Mucosa of descending colon (tissue), 3 donors: ENCODE measurements around the gene C5AR2. TPM values are rescaled to one million over a fixed set of nuclear protein-coding genes. Genes with fewer than 3 reads are reported as not detected.

ENCODE experiments used
- ATAC-seq: fragments of 200-7000 bp; cut with Tn5 transposase; one replicate; pipeline ENCODE4 v1.9.1; 2020; ENCODE audit warnings: mild to moderate bottlenecking, moderate library complexity
- DNase-seq, 3 donors: peaks; one replicate each; pipeline ENCODE4 v3.0.0-alpha.2; 2020
- H3K36me3 ChIP-seq: fragments of 200-600 bp; one replicate; pipeline ENCODE4 v1.8.0; 2021; ENCODE audit warnings: low read depth, mild to moderate bottlenecking
- H3K4me1 ChIP-seq: fragments of 200-600 bp; one replicate; pipeline ENCODE4 v1.8.0; 2021; ENCODE audit warnings: low read depth, mild to moderate bottlenecking
- H3K4me3 ChIP-seq: fragments of 200-600 bp; one replicate; pipeline ENCODE4 v1.8.0; 2021; ENCODE audit warnings: mild to moderate bottlenecking
- H3K9me3 ChIP-seq: fragments of 200-600 bp; one replicate; pipeline ENCODE4 v1.8.0; 2021; ENCODE audit warnings: mild to moderate bottlenecking
- intact Hi-C, 2 donors: fragments of 100-400 bp; cut with DNase I in 1 of 2; cut with micrococcal nuclease in 1 of 2; formaldehyde crosslinking; loops; one replicate each; pipeline versions ENCODE4 v1.11.0 to v1.11.1; 2022; cut with DNase I, micrococcal nuclease
- total RNA-seq, 3 donors: library from RNA; stranded (reverse); fragmentation: NEBNext Ultra II Directional in 2 of 3; extraction: Animal tissue kit (Norgen Biotek cat#: 25700) in 2 of 3; gene quantifications; one replicate each; pipeline versions ENCODE4 v1.2.1 to v1.2.4, GENCODE V29; 2021 to 2023
- TF ChIP-seq, protein P1 (sequence below): fragments of 200-600 bp; IDR thresholded peaks from one replicate; pipeline ENCODE4 v1.8.0; 2022; ENCODE audit warnings: antibody characterized with exemption, mild to moderate bottlenecking
- donor health status: DM: no; HTN: no; CAD: no; lungs with moderate emphysema.
- donor health status: DM: no; HTN: no; CAD: no.
- donor health status: DM: no; HTN: yes; CAD: no.

C5AR2 gene
- total RNA-seq, 3 donors from 2014 or later: 0.29 to 1.6 (median 1.4) TPM

DNA sequence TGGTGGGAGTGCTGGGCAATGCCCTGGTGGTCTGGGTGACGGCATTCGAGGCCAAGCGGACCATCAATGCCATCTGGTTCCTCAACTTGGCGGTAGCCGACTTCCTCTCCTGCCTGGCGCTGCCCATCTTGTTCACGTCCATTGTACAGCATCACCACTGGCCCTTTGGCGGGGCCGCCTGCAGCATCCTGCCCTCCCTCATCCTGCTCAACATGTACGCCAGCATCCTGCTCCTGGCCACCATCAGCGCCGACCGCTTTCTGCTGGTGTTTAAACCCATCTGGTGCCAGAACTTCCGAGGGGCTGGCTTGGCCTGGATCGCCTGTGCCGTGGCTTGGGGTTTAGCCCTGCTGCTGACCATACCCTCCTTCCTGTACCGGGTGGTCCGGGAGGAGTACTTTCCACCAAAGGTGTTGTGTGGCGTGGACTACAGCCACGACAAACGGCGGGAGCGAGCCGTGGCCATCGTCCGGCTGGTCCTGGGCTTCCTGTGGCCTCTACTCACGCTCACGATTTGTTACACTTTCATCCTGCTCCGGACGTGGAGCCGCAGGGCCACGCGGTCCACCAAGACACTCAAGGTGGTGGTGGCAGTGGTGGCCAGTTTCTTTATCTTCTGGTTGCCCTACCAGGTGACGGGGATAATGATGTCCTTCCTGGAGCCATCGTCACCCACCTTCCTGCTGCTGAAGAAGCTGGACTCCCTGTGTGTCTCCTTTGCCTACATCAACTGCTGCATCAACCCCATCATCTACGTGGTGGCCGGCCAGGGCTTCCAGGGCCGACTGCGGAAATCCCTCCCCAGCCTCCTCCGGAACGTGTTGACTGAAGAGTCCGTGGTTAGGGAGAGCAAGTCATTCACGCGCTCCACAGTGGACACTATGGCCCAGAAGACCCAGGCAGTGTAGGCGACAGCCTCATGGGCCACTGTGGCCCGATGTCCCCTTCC is 11.8 kb upstream of the C5AR2 start:
- no peak overlapping the region for H3K4me3 ChIP-seq
- TF ChIP-seq, protein P1, sequence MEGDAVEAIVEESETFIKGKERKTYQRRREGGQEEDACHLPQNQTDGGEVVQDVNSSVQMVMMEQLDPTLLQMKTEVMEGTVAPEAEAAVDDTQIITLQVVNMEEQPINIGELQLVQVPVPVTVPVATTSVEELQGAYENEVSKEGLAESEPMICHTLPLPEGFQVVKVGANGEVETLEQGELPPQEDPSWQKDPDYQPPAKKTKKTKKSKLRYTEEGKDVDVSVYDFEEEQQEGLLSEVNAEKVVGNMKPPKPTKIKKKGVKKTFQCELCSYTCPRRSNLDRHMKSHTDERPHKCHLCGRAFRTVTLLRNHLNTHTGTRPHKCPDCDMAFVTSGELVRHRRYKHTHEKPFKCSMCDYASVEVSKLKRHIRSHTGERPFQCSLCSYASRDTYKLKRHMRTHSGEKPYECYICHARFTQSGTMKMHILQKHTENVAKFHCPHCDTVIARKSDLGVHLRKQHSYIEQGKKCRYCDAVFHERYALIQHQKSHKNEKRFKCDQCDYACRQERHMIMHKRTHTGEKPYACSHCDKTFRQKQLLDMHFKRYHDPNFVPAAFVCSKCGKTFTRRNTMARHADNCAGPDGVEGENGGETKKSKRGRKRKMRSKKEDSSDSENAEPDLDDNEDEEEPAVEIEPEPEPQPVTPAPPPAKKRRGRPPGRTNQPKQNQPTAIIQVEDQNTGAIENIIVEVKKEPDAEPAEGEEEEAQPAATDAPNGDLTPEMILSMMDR: no peak
- no peaks in the 10 kb centered on the region for H3K4me1 ChIP-seq
- H3K9me3 ChIP-seq: no peaks in the 10 kb centered on the region
- H3K36me3 ChIP-seq: no peaks in the 10 kb centered on the region
- intact Hi-C loops: no loop called here
- ATAC-seq (no peak), DNase-seq (no peak)

GRCh38 chr19:47321630-47322029 is 10.3 kb upstream of the C5AR2 start:
- no peaks in the 10 kb centered on the region for H3K4me1 ChIP-seq
- DNase-seq (no peak), ATAC-seq (no peak)
- TF ChIP-seq, protein P1: no peak
- no peaks in the 10 kb centered on the region for H3K36me3 ChIP-seq
- intact Hi-C loops: no loop called here
- H3K4me3 ChIP-seq: no peak overlapping the region
- no peaks in the 10 kb centered on the region for H3K9me3 ChIP-seq

- Histone ChIP-seq H3K9me3 (no peaks in the 10 kb centered on the region), H3K4me1 (no peaks in the 10 kb centered on the region), H3K4me3 (no peak overlapping the region), H3K36me3 (no peaks in the 10 kb centered on the region)
- intact Hi-C loops: no loop called here
- ATAC-seq: no peak
- DNase-seq: no peak
- TF ChIP-seq, protein P1: no peak
Measured at GRCh38 chr19:47322058-47322457, 9.9 kb upstream of the C5AR2 start.

DNA sequence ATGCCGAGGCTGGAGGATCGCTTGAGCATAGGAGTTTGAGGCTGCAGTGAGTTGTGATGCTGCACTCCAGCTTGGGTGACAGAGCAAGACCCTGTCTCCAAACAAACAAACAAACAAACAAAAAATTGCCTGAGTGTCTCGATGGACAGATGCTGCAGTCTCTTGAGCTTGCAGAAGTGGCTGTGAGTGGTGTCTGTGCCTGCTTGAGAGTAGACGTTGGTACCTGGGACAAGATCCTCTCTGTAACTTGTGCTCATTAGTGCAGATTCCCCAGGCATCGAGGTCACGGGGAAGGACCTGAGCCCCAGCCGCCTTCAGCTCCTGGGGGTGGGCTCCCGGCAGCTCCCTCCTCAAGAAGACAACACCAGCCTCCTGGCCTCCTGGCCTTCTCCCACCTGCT is 8.6 kb upstream of the C5AR2 start:
- TF ChIP-seq, protein P1: no peak
- no peak overlapping the region for H3K4me3 ChIP-seq
- no peaks in the 10 kb centered on the region for H3K4me1 ChIP-seq
- H3K36me3 ChIP-seq: no peaks in the 10 kb centered on the region
- intact Hi-C loops: no loop called here
- ATAC-seq (no peak), DNase-seq (no peak)
- H3K9me3 ChIP-seq: no peaks in the 10 kb centered on the region

GRCh38 chr19:47323872-47324271 is 8.1 kb upstream of the C5AR2 start:
- TF ChIP-seq, protein P1: no peak
- Histone ChIP-seq H3K9me3 (no peaks in the 10 kb centered on the region), H3K36me3 (no peaks in the 10 kb centered on the region), H3K4me1 (no peaks in the 10 kb centered on the region), H3K4me3 (no peak overlapping the region)
- peak; percentile 31 for ATAC-seq
- intact Hi-C loops: no loop called here
- DNase-seq: no peak
